GM18526 (cell line): Measurements from ENCODE around the gene WASHC4.
A peak's percentile ranks its signal among the peaks of the same experiment; 100 is the strongest.

Source experiments
- POLR2A ChIP-seq: IDR thresholded peaks from 3 replicates; pipeline ENCODE4 v1.6.1; 2011; ENCODE audit not compliant: insufficient read length; ENCODE audit errors: extremely low read depth

The WASHC4 gene

DNA sequence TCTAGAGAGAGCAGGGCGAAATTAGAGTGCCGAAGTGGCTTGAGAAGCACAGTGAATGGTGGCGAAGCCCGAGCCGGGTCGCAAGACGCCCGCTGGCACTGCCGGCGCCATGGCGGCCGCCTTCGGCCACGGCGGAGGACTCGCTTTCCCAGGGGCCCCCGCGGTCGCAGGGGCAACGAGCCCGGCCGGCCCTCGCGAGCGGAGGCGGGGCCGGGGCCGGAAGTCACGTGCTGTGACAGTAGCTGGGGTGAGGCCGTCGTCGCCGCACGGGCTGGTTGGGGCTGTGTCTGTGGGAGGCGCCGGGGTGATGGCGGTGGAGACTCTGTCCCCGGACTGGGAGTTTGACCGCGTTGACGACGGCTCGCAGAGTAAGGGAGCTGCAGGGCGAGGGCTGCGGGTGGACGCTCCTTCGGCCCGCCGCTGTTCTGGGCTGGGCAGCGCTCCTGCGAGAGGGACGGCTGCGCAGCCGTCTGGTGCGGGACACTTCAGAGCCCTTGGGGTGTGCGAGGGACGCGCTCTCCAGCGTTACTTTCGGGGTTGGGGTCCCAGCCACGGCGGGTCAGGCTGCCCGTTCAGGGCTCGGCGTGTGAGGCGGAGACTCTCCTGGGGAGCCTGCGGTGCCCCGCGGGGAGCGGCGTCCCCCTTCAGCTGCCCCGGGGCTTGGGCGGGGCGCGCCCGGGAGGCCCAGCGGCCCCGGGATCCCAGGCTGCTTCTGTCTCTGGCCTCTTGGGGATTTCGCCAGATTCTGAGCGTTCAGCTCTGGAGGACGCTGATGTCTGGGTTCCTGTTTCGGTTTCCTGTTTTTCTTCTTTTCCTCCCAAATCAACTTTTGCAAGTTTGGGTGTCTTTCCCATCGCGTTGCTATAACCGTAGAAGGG lies at the start of gene WASHC4:
TSS of gene WASHC4 (plus strand) at position 238 of the 878 bp plus-strand sequence. CDS start at position 308, 70 bp downstream.
- peak; percentile 97 for TF ChIP-seq POLR2A

DNA sequence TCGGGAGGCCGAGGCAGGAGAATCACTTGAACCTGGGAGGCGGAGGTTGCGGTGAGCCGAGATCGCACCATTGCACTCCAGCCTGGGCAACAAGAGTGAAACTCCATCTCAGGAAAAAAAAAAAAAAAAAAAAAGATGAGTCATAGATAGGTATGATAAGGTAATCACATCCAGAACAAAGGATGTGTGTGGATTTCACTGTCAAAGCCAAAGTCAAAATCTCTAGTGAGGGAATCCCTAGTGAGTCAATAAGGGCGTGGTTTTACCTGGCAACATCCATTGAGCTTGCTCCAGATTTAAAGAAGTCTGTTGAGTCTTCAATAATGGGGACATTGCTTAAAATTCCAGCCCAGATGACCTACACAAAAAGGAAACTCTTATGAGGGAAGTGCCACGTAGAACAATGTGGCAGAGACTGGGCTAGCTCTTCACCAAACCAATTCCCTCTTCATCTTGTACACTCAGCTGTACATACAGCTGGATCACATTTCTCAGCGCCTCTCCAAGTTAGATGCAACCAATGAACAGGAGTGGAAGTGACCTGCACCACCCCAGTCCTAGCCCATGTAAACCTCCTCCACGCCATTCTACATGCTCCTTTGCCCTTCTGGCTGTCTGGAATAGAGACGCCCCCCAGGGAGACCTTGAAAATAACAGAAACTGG lies 46.7 kb upstream of the WASHC4 start:
- no peak for TF ChIP-seq POLR2A

DNA sequence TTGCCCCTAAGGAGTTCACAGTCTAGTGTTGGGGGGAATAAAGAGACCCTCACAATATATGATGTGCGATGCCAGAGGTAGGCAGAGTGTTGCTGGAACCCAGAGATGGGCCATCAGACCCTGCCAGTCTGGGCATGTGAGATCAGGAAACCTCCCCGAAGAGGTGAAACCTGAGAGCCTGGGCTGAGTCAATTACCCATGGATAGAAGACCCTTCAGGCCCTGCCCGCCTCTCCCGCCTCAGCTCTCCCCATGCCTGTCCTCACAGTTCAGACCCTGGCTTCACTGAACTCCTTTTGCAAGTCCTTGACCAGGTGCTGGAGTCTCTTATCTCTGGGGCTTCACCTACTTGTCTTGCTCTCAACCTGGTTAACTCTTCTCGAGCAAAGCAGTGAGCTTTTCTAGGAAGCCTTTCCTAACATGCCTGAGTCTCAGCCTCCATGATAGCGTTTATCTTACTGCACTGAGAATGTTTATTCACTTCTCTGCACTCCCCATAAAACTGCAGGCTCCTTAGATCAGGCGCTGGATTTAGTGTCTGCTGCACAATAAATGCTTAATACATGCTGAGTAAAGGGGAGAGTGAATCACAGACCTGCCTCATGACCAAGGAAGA lies 42.9 kb upstream of the WASHC4 start:
- no peak for TF ChIP-seq POLR2A

- no peak for TF ChIP-seq POLR2A
Observed at GRCh38 chr12:105067511-105068031, 40.0 kb upstream of the WASHC4 start.

GRCh38 chr12:105069936-105070702 lies 37.4 kb upstream of the WASHC4 start:
- no peak for TF ChIP-seq POLR2A

DNA sequence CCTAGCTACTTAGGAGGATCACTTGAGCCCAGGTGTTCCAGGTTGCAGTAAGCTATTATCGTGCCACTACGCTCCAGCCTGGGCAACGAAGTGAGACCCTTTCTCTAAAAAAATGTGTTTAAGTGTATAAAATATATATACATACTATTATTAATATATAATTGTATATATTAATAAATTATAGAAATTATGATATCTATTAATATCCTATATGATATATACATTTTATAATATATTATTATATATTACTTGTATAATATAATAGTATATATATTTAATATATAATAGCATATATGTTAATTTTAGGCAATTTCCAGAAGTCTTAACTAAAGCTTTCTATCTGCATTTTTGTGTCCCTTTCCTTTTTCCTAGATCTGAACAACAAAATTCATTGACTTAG lies 35.5 kb upstream of the WASHC4 start:
- no peak for TF ChIP-seq POLR2A

GRCh38 chr12:105072888-105073488 lies 34.5 kb upstream of the WASHC4 start:
- no peak for TF ChIP-seq POLR2A

- no peak for TF ChIP-seq POLR2A
Observed at GRCh38 chr12:105076098-105076497, 31.4 kb upstream of the WASHC4 start.

GRCh38 chr12:105076913-105077312 lies 30.6 kb upstream of the WASHC4 start:
- no peak for TF ChIP-seq POLR2A

DNA sequence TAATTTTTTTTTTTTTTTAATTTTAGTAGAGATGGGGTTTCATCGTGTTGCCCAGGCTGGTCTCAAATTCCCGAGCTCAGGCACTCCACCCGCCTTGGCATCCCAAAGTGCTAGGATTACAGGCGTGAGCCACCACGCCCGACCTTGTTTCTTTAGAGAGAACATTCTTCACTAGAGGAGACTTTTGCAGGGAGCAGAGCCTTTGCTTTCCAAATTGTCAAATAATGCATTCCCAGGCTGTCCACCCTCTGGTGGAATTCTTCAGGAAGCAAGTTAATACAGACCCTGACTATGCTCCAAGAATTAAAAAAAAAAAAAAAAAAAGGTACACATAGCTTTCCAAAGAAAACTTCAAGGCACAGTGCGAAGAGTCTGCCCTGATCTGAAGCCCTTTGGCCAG lies 30.1 kb upstream of the WASHC4 start:
- TF ChIP-seq POLR2A = no peak

GRCh38 chr12:105078712-105079570 lies 28.6 kb upstream of the WASHC4 start:
- no peak for TF ChIP-seq POLR2A

DNA sequence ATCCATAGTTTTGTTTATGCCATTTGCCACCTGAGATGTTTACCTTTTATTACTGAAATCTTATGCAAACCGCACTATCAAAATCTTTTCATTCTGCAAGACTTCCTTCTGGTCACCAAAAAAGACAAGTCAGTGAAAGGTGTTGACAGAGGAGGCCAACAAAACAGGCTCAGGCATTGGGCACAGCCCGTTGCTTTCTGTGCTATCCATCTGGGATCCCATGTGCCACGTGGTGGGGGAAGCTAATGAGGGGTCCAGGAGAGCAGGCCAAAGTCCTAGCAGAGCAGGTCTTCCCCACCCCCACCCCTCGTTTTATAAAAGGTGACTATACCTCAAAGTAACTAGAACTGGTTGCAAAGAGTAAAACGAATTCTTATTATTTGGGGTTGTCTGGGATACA lies 24.5 kb upstream of the WASHC4 start:
- no peak for TF ChIP-seq POLR2A

DNA sequence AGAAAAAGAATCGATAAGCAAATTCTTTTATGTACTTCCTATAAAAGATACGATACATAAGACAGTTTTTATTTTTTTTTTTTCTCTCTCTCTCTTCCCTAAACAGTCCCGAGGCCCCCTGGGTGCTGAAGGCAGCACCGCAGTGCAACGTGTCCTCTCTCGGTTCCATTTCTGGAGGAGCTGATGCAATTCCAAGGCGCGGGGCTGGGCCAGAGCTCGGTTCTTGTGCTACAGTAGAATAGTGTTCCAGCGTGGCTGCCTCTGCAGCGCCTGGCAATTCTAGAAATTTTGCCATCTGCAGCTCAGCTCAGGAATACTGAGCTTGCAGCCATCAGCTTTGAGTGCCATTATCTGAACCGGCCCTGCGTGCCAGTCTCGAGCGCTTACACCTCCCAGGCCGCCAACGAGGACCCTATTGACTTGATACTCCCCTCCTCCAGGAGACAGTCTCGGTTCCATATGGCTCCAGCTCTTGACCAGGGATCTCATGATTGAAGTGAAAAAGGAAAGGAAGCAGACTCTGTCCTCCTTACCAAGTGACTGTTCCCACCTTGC lies 23.9 kb upstream of the WASHC4 start:
- TF ChIP-seq POLR2A = no peak
